ENCODE data around the gene CYP4F8. TPM values are rescaled to one million over a fixed set of nuclear protein-coding genes. Genes with fewer than 3 reads are reported as not detected.
A peak's percentile ranks its signal among the peaks of the same experiment; 100 is the strongest.

CYP4F8 gene
- total RNA-seq, 1 donor from 2014 or later: not detected

DNA sequence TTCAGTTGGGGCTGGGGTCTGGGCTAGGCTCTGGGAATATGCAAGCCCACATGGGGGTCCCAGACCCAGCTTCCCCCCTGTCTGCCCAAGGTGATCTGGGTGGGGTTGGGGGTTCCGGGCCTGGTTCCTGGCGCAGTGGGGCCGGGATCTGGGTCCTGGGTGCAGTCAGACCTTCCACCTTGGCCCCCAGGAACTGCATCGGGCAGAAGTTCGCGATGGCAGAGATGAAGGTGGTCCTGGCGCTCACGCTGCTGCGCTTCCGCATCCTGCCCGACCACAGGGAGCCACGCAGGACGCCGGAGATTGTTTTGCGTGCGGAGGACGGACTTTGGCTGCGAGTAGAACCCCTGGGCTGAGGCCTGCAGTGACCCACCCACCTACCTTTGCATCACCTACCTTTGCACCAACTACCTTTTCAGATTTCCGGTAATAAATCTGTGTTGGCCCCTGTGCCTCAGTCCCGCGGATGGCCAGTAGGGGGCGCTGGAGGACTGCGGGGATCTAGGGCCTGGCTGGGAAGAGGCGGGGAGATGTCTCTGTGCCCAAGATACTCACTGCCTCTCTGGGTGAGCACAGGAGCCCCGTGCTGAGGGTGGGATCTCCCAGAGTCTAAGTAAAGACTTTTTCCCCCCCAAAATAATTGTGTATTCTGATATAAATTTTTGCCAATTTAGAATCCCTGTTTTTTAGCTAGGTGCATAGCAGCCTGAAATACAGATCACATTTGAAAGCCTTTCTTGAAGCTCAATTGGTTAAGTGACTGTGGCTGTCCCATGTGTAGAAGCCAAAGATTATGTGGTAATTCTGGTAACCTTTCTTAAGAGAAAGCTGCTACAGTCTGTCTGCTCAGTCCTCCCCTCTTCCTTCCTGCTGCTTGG lies 14.2 kb downstream of the CYP4F8 start:
- Mint-ChIP-seq H3K27ac (no peak overlapping the region), H3K4me3 (no peak overlapping the region), H3K36me3 (no peaks in the 10 kb centered on the region), H3K27me3 (ENCODE audit: low read depth) (no peaks in the 10 kb centered on the region), H3K4me1 (no peaks in the 10 kb centered on the region), H3K9me3 (peaks cover 55% of the 10 kb centered on the region)
- TF ChIP-seq, protein P1, sequence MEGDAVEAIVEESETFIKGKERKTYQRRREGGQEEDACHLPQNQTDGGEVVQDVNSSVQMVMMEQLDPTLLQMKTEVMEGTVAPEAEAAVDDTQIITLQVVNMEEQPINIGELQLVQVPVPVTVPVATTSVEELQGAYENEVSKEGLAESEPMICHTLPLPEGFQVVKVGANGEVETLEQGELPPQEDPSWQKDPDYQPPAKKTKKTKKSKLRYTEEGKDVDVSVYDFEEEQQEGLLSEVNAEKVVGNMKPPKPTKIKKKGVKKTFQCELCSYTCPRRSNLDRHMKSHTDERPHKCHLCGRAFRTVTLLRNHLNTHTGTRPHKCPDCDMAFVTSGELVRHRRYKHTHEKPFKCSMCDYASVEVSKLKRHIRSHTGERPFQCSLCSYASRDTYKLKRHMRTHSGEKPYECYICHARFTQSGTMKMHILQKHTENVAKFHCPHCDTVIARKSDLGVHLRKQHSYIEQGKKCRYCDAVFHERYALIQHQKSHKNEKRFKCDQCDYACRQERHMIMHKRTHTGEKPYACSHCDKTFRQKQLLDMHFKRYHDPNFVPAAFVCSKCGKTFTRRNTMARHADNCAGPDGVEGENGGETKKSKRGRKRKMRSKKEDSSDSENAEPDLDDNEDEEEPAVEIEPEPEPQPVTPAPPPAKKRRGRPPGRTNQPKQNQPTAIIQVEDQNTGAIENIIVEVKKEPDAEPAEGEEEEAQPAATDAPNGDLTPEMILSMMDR (IDR thresholded peaks at IDR 0.05; ENCODE audit: unreplicated experiment): peak; percentile 55
- no peak for DNase-seq (ENCODE audit: low spot score in 2 of 2, unreplicated experiment in 2 of 2)

DNA sequence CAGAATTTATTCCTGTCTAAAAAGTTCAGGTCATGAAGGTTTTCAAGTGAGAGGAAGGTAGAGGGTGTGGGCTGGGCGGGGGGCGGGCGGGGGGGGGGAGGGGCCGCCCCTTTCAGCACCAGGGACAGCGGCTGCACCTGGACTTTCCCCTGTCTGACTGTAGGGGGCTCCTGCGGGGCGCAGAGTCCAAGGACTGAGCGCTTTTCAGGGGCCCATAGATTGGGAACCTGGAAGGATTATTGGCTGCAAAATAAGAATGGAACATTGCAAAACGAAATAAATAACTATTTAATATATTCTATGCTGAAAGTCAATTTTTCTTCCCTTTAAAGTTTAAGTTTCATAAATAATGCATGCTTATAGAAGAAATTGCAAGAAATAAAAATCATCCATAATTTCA lies 16.8 kb downstream of the CYP4F8 start:
- no peaks in the 10 kb centered on the region for H3K4me1 Mint-ChIP-seq
- peaks cover 52% of the 10 kb centered on the region for H3K9me3 Mint-ChIP-seq
- no peak overlapping the region for H3K4me3 Mint-ChIP-seq
- TF ChIP-seq, protein P1 (IDR thresholded peaks at IDR 0.05; ENCODE audit: unreplicated experiment): no peak
- no peaks in the 10 kb centered on the region for H3K36me3 Mint-ChIP-seq
- no peak overlapping the region for H3K27ac Mint-ChIP-seq
- H3K27me3 Mint-ChIP-seq (ENCODE audit: low read depth): no peaks in the 10 kb centered on the region
- no peak for DNase-seq (ENCODE audit: low spot score in 2 of 2, unreplicated experiment in 2 of 2)

DNA sequence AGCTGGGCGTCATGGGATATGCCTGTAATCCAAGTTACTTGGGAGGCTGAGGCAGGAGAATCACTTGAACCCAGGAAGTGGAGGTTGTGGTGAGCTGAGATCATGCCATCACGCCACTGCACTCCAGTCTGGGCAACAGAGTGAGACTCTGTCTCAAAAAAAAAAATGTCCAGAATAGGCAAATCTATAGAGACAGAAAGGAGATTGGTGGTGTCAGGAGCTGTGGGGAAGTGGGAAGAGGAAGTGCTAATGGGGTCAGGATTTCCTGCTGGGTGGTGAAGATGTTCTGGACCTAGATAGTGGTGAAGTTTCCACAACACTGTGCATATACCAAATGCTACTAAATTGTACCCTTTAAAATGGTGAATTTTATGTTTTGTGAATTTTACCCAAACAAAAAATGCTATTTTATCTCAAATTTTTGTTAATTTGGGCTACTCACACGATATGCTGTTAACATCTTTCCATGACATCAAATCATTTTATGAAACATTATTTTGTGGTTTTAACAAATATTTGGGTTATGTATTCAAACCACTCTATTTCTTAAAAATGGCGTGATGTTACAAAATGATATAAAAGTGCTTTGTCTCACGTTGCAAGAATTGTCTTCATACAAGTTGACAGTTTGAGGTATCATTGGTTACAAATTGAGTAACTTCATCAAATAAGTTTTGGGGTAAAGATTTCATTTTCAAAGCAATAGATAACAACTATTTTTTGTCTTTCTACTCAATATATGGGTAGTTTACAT lies 18.2 kb downstream of the CYP4F8 start:
- Mint-ChIP-seq H3K9me3 (peaks cover 56% of the 10 kb centered on the region), H3K36me3 (no peaks in the 10 kb centered on the region)
- DNase-seq (ENCODE audit: low spot score in 2 of 2, unreplicated experiment in 2 of 2): no peak

DNA sequence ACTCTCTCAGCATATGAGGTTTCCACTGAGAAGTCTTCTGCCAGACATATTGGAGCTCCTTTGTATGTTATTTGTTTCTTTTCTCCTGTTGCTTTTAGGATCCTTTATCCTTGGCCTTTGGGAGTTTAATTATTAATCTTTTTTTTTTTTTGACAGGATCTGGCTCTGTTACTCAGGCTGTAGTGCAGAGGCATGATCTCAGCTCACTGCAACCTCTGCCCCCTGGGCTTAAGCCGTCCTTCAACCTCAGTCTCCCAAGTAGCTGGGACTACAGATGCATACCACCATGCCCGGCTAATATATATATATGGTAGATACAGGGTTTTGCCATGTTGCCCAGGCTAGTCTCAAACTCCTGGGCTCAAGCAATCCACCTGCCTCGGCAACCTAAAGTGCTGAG lies 19.1 kb downstream of the CYP4F8 start:
- no peak for DNase-seq (ENCODE audit: low spot score in 2 of 2, unreplicated experiment in 2 of 2)
- no peak overlapping the region for H3K4me3 Mint-ChIP-seq
- no peak overlapping the region for H3K27ac Mint-ChIP-seq
- H3K36me3 Mint-ChIP-seq: no peaks in the 10 kb centered on the region
- H3K9me3 Mint-ChIP-seq: peaks cover 52% of the 10 kb centered on the region
- no peaks in the 10 kb centered on the region for H3K4me1 Mint-ChIP-seq
- no peaks in the 10 kb centered on the region for H3K27me3 Mint-ChIP-seq (ENCODE audit: low read depth)
- TF ChIP-seq, protein P1 (IDR thresholded peaks at IDR 0.05; ENCODE audit: unreplicated experiment): no peak

More for the DNA sequence above, 18.2 kb downstream of the CYP4F8 start:
- Mint-ChIP-seq H3K4me1 (no peaks in the 10 kb centered on the region), H3K27ac (no peak overlapping the region), H3K4me3 (no peak overlapping the region), H3K27me3 (ENCODE audit: low read depth) (no peaks in the 10 kb centered on the region)
- TF ChIP-seq, protein P1 (IDR thresholded peaks at IDR 0.05; ENCODE audit: unreplicated experiment): no peak

DNA sequence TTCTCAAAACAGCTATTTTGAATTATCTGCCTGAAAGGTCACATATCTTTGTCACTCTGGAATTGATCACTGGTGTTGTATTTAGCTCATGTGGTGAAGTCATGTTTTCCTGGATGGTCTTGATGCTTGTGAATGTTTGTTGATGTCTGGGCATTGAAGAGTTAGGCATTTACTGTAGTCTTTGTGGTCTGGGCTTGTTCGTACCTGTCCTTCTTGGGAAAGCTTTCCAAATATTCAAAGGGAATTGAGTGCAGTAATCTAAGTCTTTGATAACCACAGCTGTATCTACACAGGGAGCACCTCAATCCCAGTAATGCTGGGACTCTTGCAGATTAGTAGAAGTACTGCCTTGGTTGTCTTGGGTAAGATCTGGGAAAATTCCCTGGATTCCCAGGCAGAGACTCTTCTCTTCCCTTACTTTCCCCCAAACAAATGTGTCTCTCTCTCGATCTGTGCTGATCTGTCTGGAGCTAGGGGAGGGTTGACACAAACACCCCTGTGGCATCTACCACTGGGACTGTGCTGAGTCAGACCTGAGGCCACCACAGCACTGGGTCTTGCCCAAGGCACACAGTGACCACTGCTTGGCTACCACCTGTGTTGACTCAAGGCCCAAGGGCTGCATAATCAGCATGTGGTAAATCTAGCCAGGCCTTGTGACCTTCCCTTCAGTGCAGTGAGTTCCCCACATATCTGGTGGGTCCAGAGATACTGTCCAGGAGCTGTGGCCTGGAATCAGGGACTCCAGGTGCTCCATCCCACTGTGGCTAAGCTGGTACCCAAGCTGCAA lies 20.2 kb downstream of the CYP4F8 start:
- Mint-ChIP-seq H3K36me3 (no peaks in the 10 kb centered on the region), H3K4me3 (no peak overlapping the region), H3K9me3 (peaks cover 54% of the 10 kb centered on the region), H3K27ac (no peak overlapping the region), H3K27me3 (ENCODE audit: low read depth) (no peaks in the 10 kb centered on the region), H3K4me1 (no peaks in the 10 kb centered on the region)
- TF ChIP-seq, protein P1 (IDR thresholded peaks at IDR 0.05; ENCODE audit: unreplicated experiment): no peak
- DNase-seq (ENCODE audit: low spot score in 2 of 2, unreplicated experiment in 2 of 2): no peak
